Panc1 (cell line): ENCODE data around the gene CX3CL1.

Experiments used
- CTCF ChIP-seq: fragments of 450-650 bp; IDR thresholded peaks from 2 replicates; pipeline ENCODE4 v1.5.1; 2017; ENCODE audit warnings: mild to moderate bottlenecking
- TCF7L2 ChIP-seq: IDR thresholded peaks from 2 replicates; pipeline ENCODE4 v1.6.1; 2011; ENCODE audit warnings: mild to moderate bottlenecking, low read depth, low read length, inconsistent platforms

- no peak for TF ChIP-seq CTCF
- no peak for TF ChIP-seq TCF7L2
These were observed 11.9 kb upstream of the CX3CL1 start for GRCh38 chr16:57360321-57360935.
